ENCODE measurements around the gene PNMA5. TPM values are rescaled to one million over a fixed set of nuclear protein-coding genes. Genes with fewer than 3 reads are reported as not detected.

The PNMA5 gene
- total and polyA plus RNA-seq, 2 of the 8 experiments (the other 6 are each of a cell fraction or from before 2014, with no cell fraction given) = 0.11 TPM

GRCh38 chrX:152958047-152958446, 35.9 kb downstream of the PNMA5 start:
- H3K4me2 ChIP-seq (ENCODE audit: insufficient read depth in 1 of 2, low read depth in 2 of 2, low read length in 2 of 2) = no peak overlapping the region
- no peak overlapping the region for H3K56ac ChIP-seq (replicated peaks; ENCODE audit: insufficient read length, low read depth, low read length)
- H3K4ac ChIP-seq (replicated peaks; ENCODE audit: insufficient read length, low read depth, low read length) = no peak overlapping the region
- no peak for TF ChIP-seq CBX5 (IDR thresholded peaks at IDR 0.05; ENCODE audit: low read depth, low read length)
- TF ChIP-seq EGR1 (IDR thresholded peaks at IDR 0.05; ENCODE audit: borderline replicate concordance, low read depth, low read length) = no peak
- no peak for TF ChIP-seq POLR2AphosphoS5 (IDR thresholded peaks at IDR 0.05; ENCODE audit: low read depth, low read length)
- TF ChIP-seq MAFK (IDR thresholded peaks at IDR 0.05; ENCODE audit: low read depth, low read length) = no peak
- TF ChIP-seq SUZ12 (IDR thresholded peaks at IDR 0.05; ENCODE audit: low read length) = no peak
- no peak for TF ChIP-seq CREB1 (IDR thresholded peaks at IDR 0.05)
- no peak for TF ChIP-seq SIRT6 (IDR thresholded peaks at IDR 0.05; ENCODE audit: low read length)
- no peak for TF ChIP-seq CBX8 (IDR thresholded peaks at IDR 0.05; ENCODE audit: borderline replicate concordance, low read depth, low read length)
- TF ChIP-seq EP300 (IDR thresholded peaks at IDR 0.05; ENCODE audit: borderline replicate concordance in 1 of 2, low read depth in 2 of 2, low read length in 2 of 2) = no peak
- no peak for TF ChIP-seq ATF2 (IDR thresholded peaks at IDR 0.05; ENCODE audit: low read length)
- TF ChIP-seq CEBPB (IDR thresholded peaks at IDR 0.05; ENCODE audit: low read depth, low read length) = no peak
- no peak for TF ChIP-seq BACH1 (IDR thresholded peaks at IDR 0.05; ENCODE audit: low read length)
- TF ChIP-seq SP2 (IDR thresholded peaks at IDR 0.05; ENCODE audit: low read length) = no peak
- TF ChIP-seq NANOG (IDR thresholded peaks at IDR 0.05; ENCODE audit: insufficient read depth, low read depth, low read length, poor library complexity, severe bottlenecking) = no peak

More at GRCh38 chrX:152958047-152958446, 35.9 kb downstream of the PNMA5 start:
- Histone ChIP-seq H2BK5ac (ENCODE audit: low read depth, low read length) (no peak overlapping the region), H2BK15ac (ENCODE audit: low read length) (no peak overlapping the region), H3K79me1 (ENCODE audit: low read depth, low read length) (no peaks in the 10 kb centered on the region), H4K20me1 (replicated peaks in 1 of 2; ENCODE audit: control insufficient read depth in 1 of 2, insufficient read depth in 2 of 2, low read length in 2 of 2) (no peaks in the 10 kb centered on the region), H2BK20ac (ENCODE audit: low read length) (no peak overlapping the region), H3K36me3 (ENCODE audit: control insufficient read depth in 2 of 4, insufficient read depth in 4 of 4, low read length in 3 of 4) (no peaks in the 10 kb centered on the region), H3K4me1 (replicated peaks in 1 of 4; ENCODE audit: control insufficient read depth in 3 of 4, insufficient read depth in 4 of 4, low read length in 3 of 4) (peaks cover 0 to 3% (median 0%) of the 10 kb centered on the region in 4 experiments; a peak in 1 of 7 replicates), H3K27me3 (replicated peaks in 1 of 4; ENCODE audit: control insufficient read depth in 3 of 4, extremely low read depth in 1 of 4, insufficient read depth in 3 of 4, low read length in 3 of 4) (no peaks in the 10 kb centered on the region), H4K91ac (replicated peaks; ENCODE audit: insufficient read length, low read length) (no peak overlapping the region), H4K5ac (ENCODE audit: insufficient read length, low read depth, low read length) (no peak overlapping the region), H3K18ac (ENCODE audit: extremely low read depth, low read length) (no peak overlapping the region), H3K79me2 (ENCODE audit: control insufficient read depth in 1 of 2, insufficient read depth in 2 of 2, low read length in 2 of 2) (no peaks in the 10 kb centered on the region), H4K8ac (ENCODE audit: extremely low read depth, insufficient read depth, low read length) (0 out of 2 replicates have a peak overlapping the region, but pooled peaks have one; percentile 74), H3K27ac (ENCODE audit: low read depth, low read length) (no peak overlapping the region), H2AFZ (ENCODE audit: low read length) (no peak overlapping the region), H2AK5ac (ENCODE audit: low read depth, low read length) (no peak overlapping the region), H3K4me3 (ENCODE audit: extremely low read depth in 1 of 4, insufficient read depth in 2 of 4, low read depth in 3 of 4, low read length in 4 of 4) (peak overlapping the region in 1 of 4 experiments; percentile 51; a peak in 1 of 8 replicates), H2BK12ac (ENCODE audit: low read depth, low read length) (no peak overlapping the region), H3K23me2 (ENCODE audit: low read depth, low read length) (no peaks in the 10 kb centered on the region), H3K9ac (replicated peaks in 1 of 4; ENCODE audit: extremely low read depth in 1 of 4, low read depth in 3 of 4, low read length in 3 of 4) (no peak overlapping the region), H3K14ac (ENCODE audit: insufficient read length) (no peak overlapping the region), H2BK120ac (replicated peaks; ENCODE audit: low read depth, low read length) (no peak overlapping the region), H3K23ac (ENCODE audit: insufficient read length) (no peak overlapping the region), H3K9me3 (ENCODE audit: insufficient read depth in 2 of 2, low read depth in 1 of 2, low read length in 1 of 2) (no peaks in the 10 kb centered on the region)
- 90% methylated on average over 5 of the region's 5 CpGs; no CpG with 5 or more reads in 1 of the 2 experiments for WGBS, 2 experiments (ENCODE audit: extremely low coverage in 1 of 2, insufficient coverage in 1 of 2, insufficient read length in 1 of 2, insufficient replicate concordance in 2 of 2, low coverage in 1 of 2, low lambda C conversion rate in 2 of 2, missing lambda C conversion rate in 1 of 2)
- CTCF ChIA-PET (ENCODE audit: partially characterized antibody) = interaction anchor here (0.8 to 2.1 kb wide), 4 partner anchors 42 to 581 kb away, joined by 3 to 7 read pairs (median 3); no protein-coding TSS in a partner anchor
- FAIRE-seq (no peak), DNase-seq (ENCODE audit: low read depth in 1 of 2, low spot score in 2 of 2) (no peak)
- POLR2A ChIA-PET (ENCODE audit: partially characterized antibody) = no interaction called here
